CD14-positive monocyte (primary cell): ENCODE results near the gene MSL1. TPM values are rescaled to one million over a fixed set of nuclear protein-coding genes. Genes with fewer than 3 reads are reported as not detected.

ENCODE experiments used
- DNase-seq, 3 donors: peaks; one replicate each; pipeline ENCODE4 v3.0.0-alpha.2; 2011 to 2022
- H2AFZ ChIP-seq: 2 replicates; pipeline ENCODE4 v1.6.0; 2012; ENCODE audit warnings: mild to moderate bottlenecking, low read depth, low read length, inconsistent platforms; ENCODE audit not compliant: insufficient read depth, poor library complexity, severe bottlenecking
- H3K27ac ChIP-seq, 2 donors: 1 replicate in 1 of 2; 2 replicates in 1 of 2; pipeline ENCODE4 v1.5.1; 2012 to 2013; ENCODE audit warnings: low read length in 2 of 2, control low read depth in 1 of 2, inconsistent platforms in 1 of 2, low read depth in 1 of 2, mild to moderate bottlenecking in 1 of 2
- H3K27me3 ChIP-seq, 2 donors: one replicate each; pipeline versions ENCODE4 v1.6.0 to v1.6.1; 2011 to 2013; ENCODE audit warnings: low read length in 2 of 2; ENCODE audit not compliant: control insufficient read depth in 2 of 2, insufficient read depth in 2 of 2
- H3K36me3 ChIP-seq, 2 donors: replicated peaks in 1 of 2; 1 replicate in 1 of 2; 2 replicates in 1 of 2; pipeline versions ENCODE4 v1.5.1 to v1.6.1; 2012 to 2013; ENCODE audit warnings: low read length in 2 of 2, control low read depth in 1 of 2, inconsistent platforms in 1 of 2, mild to moderate bottlenecking in 1 of 2; ENCODE audit not compliant: insufficient read depth in 2 of 2, control insufficient read depth in 1 of 2
- H3K4me1 ChIP-seq, 2 donors: 1 replicate in 1 of 2; 2 replicates in 1 of 2; pipeline versions ENCODE4 v1.5.1 to v1.6.1; 2012 to 2013; ENCODE audit warnings: low read length in 2 of 2, control low read depth in 1 of 2, inconsistent platforms in 1 of 2, mild to moderate bottlenecking in 1 of 2, moderate library complexity in 1 of 2; ENCODE audit not compliant: insufficient read depth in 2 of 2, control insufficient read depth in 1 of 2
- H3K4me2 ChIP-seq: replicated peaks from 2 replicates; pipeline ENCODE3; 2012; ENCODE audit warnings: low read length, moderate library complexity, mild to moderate bottlenecking; ENCODE audit not compliant: poor library complexity, severe bottlenecking; ENCODE audit errors: extremely low read depth
- H3K4me3 ChIP-seq, 3 experiments: fragments of 200-600 bp in 1 of 3; sonication (generic) in 1 of 3; replicated peaks in 1 of 3; 1 replicate in 2 of 3; 2 replicates in 1 of 3; pipeline ENCODE4 v1.5.1; 2011 to 2013; ENCODE audit warnings: low read length in 3 of 3, mild to moderate bottlenecking in 3 of 3, control low read depth in 2 of 3, low read depth in 2 of 3, inconsistent platforms in 1 of 3, moderate library complexity in 1 of 3
- H3K79me2 ChIP-seq: 2 replicates; pipeline ENCODE4 v1.6.0; 2012; ENCODE audit warnings: mild to moderate bottlenecking, control low read depth, inconsistent platforms, low read length, moderate library complexity; ENCODE audit not compliant: insufficient read depth
- H3K9ac ChIP-seq: 2 replicates; pipeline ENCODE4 v1.6.0; 2017; ENCODE audit warnings: low read length, mild to moderate bottlenecking; ENCODE audit not compliant: insufficient read depth, poor library complexity, severe bottlenecking
- H3K9me3 ChIP-seq, 2 donors: replicated peaks in 1 of 2; 1 replicate in 1 of 2; 2 replicates in 1 of 2; pipeline versions ENCODE4 v1.5.1 to v1.6.1; 2012 to 2013; ENCODE audit warnings: low read length in 2 of 2, control low read depth in 1 of 2; ENCODE audit not compliant: control insufficient read depth in 1 of 2, insufficient read depth in 1 of 2
- H4K20me1 ChIP-seq: 2 replicates; pipeline ENCODE4 v1.6.0; 2012; ENCODE audit warnings: mild to moderate bottlenecking, low read length, control low read depth, moderate library complexity; ENCODE audit not compliant: insufficient read depth
- H3K27ac Mint-ChIP-seq, 7 donors: one replicate each; pipeline ENCODE4 v1.8.0; 2020; ENCODE audit warnings: mild to moderate bottlenecking in 7 of 7, mixed read lengths in 7 of 7, moderate library complexity in 6 of 7, inconsistent platforms in 2 of 7
- H3K27me3 Mint-ChIP-seq, 3 donors: one replicate each; pipeline ENCODE4 v1.8.0; 2021 to 2022; ENCODE audit warnings: low read depth in 3 of 3, mild to moderate bottlenecking in 3 of 3, mixed read lengths in 3 of 3, moderate library complexity in 3 of 3, inconsistent platforms in 1 of 3
- H3K36me3 Mint-ChIP-seq, 2 donors: one replicate each; pipeline ENCODE4 v1.8.0; 2020; ENCODE audit warnings: mixed read lengths in 2 of 2, inconsistent platforms in 1 of 2, mild to moderate bottlenecking in 1 of 2
- H3K4me1 Mint-ChIP-seq: one replicate; pipeline ENCODE4 v1.8.0; 2020; ENCODE audit warnings: mild to moderate bottlenecking, mixed read lengths
- H3K4me3 Mint-ChIP-seq, 2 donors: one replicate each; pipeline ENCODE4 v1.8.0; 2020; ENCODE audit warnings: mild to moderate bottlenecking in 2 of 2, mixed read lengths in 2 of 2, moderate library complexity in 1 of 2
- H3K9me3 Mint-ChIP-seq, 7 donors: one replicate each; pipeline ENCODE4 v1.8.0; 2020 to 2022; ENCODE audit warnings: mixed read lengths in 7 of 7, mild to moderate bottlenecking in 6 of 7, moderate library complexity in 6 of 7, inconsistent platforms in 2 of 7
- WGBS: methylation state at CpG from one replicate; pipeline ENCODE4 v1.1.5; 2013; ENCODE audit warnings: missing lambda C conversion rate; ENCODE audit not compliant: insufficient coverage; 5-methylcytosine and 5-hydroxymethylcytosine counted together
- intact Hi-C, 2 donors: fragments of 100-400 bp; cut with micrococcal nuclease; formaldehyde crosslinking; loops; one replicate each; pipeline versions ENCODE4 v1.15.0 to v1.15.1; 2023
- polyA plus RNA-seq, 3 donors: library from polyadenylated mRNA; depleted of rRNA in 1 of 3; unstranded in 2 of 3; stranded (reverse) in 1 of 3; fragments of 300-500 nt in 2 of 3; fragments of >200 nt in 1 of 3; fragmentation: Illumina TruSeq in 2 of 3; gene quantifications; 1 replicate in 2 of 3; 2 replicates in 1 of 3; pipeline ENCODE4 v1.2.3, GENCODE V29; 2012 to 2021
- TF ChIP-seq, protein P1 (sequence below): fragments of 200-600 bp; IDR thresholded peaks from one replicate; pipeline ENCODE4 v1.8.0; 2022; ENCODE audit warnings: antibody characterized with exemption, mild to moderate bottlenecking

MSL1 gene
- polyA plus RNA-seq, 3 donors, result 10.0 to 89.2 (median 11.4) TPM

GRCh38 chr17:40176754-40177110, 55.0 kb downstream of the MSL1 start:
- H3K27me3 ChIP-seq, result peaks cover 5 to 12% of the 10 kb centered on the region in 2 donors
- Mint-ChIP-seq H3K4me3 (peak overlapping the region; percentile 27 to 84), H3K27me3 (peaks cover 7 to 21% (median 11%) of the 10 kb centered on the region in 3 donors), H3K36me3 (peaks cover 42 to 53% of the 10 kb centered on the region in 2 donors), H3K27ac (peak overlapping the region in 1 of 7 donors; percentile 25), H3K9me3 (peaks cover 0 to 3% (median 0%) of the 10 kb centered on the region in 7 donors), H3K4me1 (peaks cover 9% of the 10 kb centered on the region)
- no peak overlapping the region for H3K4me2 ChIP-seq
- H3K27ac ChIP-seq, result no peak overlapping the region
- peaks cover 12 to 15% of the 10 kb centered on the region in 2 donors for H3K4me1 ChIP-seq
- H3K79me2 ChIP-seq, result no peaks in the 10 kb centered on the region
- TF ChIP-seq, protein P1, sequence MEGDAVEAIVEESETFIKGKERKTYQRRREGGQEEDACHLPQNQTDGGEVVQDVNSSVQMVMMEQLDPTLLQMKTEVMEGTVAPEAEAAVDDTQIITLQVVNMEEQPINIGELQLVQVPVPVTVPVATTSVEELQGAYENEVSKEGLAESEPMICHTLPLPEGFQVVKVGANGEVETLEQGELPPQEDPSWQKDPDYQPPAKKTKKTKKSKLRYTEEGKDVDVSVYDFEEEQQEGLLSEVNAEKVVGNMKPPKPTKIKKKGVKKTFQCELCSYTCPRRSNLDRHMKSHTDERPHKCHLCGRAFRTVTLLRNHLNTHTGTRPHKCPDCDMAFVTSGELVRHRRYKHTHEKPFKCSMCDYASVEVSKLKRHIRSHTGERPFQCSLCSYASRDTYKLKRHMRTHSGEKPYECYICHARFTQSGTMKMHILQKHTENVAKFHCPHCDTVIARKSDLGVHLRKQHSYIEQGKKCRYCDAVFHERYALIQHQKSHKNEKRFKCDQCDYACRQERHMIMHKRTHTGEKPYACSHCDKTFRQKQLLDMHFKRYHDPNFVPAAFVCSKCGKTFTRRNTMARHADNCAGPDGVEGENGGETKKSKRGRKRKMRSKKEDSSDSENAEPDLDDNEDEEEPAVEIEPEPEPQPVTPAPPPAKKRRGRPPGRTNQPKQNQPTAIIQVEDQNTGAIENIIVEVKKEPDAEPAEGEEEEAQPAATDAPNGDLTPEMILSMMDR, result no peak
- intact Hi-C loops, result no loop called here
- H3K36me3 ChIP-seq, result peaks cover 27 to 45% of the 10 kb centered on the region in 2 donors
- no peak overlapping the region for H2AFZ ChIP-seq
- H3K9ac ChIP-seq, result no peak overlapping the region
- DNase-seq, result no peak
- 100% methylated on average over 1 of the region's 2 CpGs for WGBS
- peak overlapping the region in 1 of 3 experiments; percentile 74 for H3K4me3 ChIP-seq
- peaks cover 6% of the 10 kb centered on the region for H4K20me1 ChIP-seq
- H3K9me3 ChIP-seq, result no peaks in the 10 kb centered on the region

DNA sequence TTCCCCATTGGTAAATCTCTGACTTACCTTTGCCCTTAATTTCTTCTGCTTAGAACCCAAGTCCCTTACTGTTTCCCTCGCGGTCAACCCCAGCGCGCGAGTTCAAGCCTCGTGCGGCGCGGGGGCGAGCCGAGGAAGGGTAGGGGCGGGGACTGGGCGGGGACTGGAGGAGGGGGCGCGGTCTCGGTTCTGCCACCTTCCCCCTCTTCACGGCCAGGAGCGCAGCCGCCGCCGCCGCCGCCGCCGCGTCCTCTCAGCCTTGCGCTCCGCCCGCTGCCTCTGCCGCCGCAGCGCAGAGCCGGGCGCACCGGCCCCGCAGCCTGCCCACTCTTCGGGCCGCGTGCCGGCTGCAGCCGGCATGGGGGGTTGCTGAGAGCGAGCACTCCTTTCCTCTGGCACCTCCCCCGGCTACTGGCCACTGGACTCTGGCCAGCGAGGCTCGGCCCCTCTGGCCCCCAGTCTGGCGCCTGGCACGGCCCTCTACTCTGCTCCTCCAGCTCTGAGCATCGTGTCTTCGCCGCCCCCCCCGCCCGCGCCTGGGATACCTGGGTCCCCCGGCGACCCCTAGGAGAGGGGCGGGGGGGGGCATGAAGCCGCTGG, 55.6 kb downstream of the MSL1 start, which contains the start of gene RAPGEFL1:
Gene RAPGEFL1, plus strand, starts transcription at position 196 of the 600 bp plus-strand sequence. Its CDS starts 392 bp downstream, at position 588.
- Histone ChIP-seq H4K20me1 (peaks cover 6% of the 10 kb centered on the region), H3K27ac (no peak within 1 kb of the TSS), H3K36me3 (peaks cover 20 to 38% of the 10 kb centered on the region in 2 donors), H3K79me2 (no peaks in the 10 kb centered on the region), H2AFZ (peak within 1 kb of the TSS; percentile 61), H3K27me3 (peaks cover 5 to 12% of the 10 kb centered on the region in 2 donors), H3K4me2 (peak within 1 kb of the TSS; percentile 93), H3K9ac (peak within 1 kb of the TSS; percentile 54), H3K4me1 (peaks cover 12 to 15% of the 10 kb centered on the region in 2 donors), H3K4me3 (peak within 1 kb of the TSS; percentile 40 to 74 (median 48)), H3K9me3 (no peaks in the 10 kb centered on the region)
- peaks cover 35 to 47% of the 10 kb centered on the region in 2 donors for H3K36me3 Mint-ChIP-seq
- H3K9me3 Mint-ChIP-seq, result peaks cover 0 to 3% (median 0%) of the 10 kb centered on the region in 7 donors
- WGBS, result under 1% methylated on average over 43 of the region's 57 CpGs
- DNase-seq, result peak; percentile 61 to 62 (median 62)
- TF ChIP-seq, protein P1, result no peak
- peak within 1 kb of the TSS in 2 of 7 donors; percentile 25 to 73 for H3K27ac Mint-ChIP-seq
- peaks cover 9% of the 10 kb centered on the region for H3K4me1 Mint-ChIP-seq
- peaks cover 7 to 21% (median 11%) of the 10 kb centered on the region in 3 donors for H3K27me3 Mint-ChIP-seq
- intact Hi-C loops, result no loop called here
- H3K4me3 Mint-ChIP-seq, result peak within 1 kb of the TSS; percentile 50 to 84
